Measurements from ENCODE around the gene POC1A. TPM values are rescaled to one million over a fixed set of nuclear protein-coding genes. Genes with fewer than 3 reads are reported as not detected.

Gene POC1A
- total and polyA plus RNA-seq, 9 of the 15 experiments (the other 6 are each of a cell fraction or from before 2014, with no cell fraction given), result 7.2 to 17.5 (median 12.1) TPM

DNA sequence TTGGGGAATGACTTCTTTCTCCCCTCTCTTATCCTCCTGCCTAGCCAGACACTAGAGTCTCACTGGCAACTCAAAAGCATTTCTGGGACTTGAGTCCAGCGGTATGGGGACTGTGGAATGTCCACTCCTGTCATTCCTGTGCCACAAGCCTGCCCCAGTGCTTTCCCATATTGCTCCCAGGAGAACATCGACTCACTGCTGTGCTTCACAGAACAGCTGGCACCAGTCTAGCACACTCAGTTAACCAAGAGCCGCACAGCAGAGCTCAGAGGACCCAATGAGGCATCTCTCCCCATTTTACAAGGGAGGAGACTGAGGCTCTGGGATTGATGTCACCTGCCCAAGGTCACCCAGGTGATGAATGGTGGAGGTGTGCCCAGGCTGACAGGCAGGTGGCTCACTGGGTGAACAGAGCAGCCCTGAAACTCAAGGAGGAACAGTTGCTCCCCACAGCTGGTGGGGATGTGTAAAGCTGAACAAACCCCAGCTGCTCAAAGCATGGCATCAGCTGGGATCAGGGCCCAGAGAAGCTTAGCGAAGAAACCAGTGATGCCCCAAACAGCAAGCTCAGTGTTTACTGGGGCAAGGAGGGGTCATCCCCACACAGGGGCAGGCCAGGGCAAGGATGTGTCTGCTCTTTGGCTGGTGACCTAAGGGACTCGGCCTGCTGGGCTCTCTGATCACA lies 62.5 kb downstream of the POC1A start (continued):
- no peak for TF ChIP-seq MED1 (CRISPR knock-in tag; IDR thresholded peaks at IDR 0.05; ENCODE audit: borderline replicate concordance)

DNA sequence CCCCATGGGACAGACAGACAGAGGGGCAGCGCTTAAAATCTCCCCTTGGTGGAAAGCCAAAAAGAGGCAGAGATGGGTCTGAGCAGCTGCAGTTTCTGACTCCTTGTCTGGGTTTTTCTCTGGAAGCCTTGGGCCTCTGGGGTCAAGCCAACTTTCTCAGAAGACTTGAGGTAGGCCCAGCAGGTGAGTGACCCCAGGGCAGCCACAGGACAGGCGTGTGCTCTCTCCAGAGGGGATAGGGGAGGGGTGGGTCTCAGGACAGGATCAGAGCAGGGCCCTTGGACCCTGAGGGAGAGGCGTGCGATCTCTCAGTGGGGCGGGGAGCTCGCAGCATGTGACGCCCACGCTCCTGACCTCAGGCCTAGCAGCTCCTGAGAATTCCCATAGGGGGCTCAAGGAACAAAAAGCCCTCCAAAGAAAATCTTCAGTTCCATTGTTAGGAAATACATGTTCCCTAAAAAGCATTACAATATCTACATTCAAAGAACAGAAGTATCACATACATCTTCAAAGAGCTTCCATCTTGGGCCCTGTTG lies 63.2 kb downstream of the POC1A start:
- POLR2A ChIA-PET, result interaction anchor here (0.5 to 0.8 kb wide), 2 partner anchors 11 to 14 kb away, joined by 3 to 4 read pairs; no protein-coding TSS in a partner anchor
- no peak overlapping the region for H3K27ac ChIP-seq (ENCODE audit: extremely low read depth, low read depth, low read length)
- intact Hi-C loops (cut with micrococcal nuclease) (no loop called here), in situ Hi-C loops (cut with MboI) (no loop called here)
- peak in 3 of 4 experiments; percentile 13 to 37 (median 23) for DNase-seq (ENCODE audit: extremely low read depth in 1 of 4, low spot score in 3 of 4)
- peaks cover 21 to 27% of the 10 kb centered on the region in 2 experiments for H3K4me1 ChIP-seq (replicated peaks in 1 of 2; ENCODE audit: control insufficient read depth in 2 of 2, insufficient read depth in 2 of 2, low read length in 2 of 2)
- no peak overlapping the region for H2AFZ ChIP-seq (ENCODE audit: low read depth, low read length)
- no peak for ATAC-seq
- no peaks in the 10 kb centered on the region for H4K20me1 ChIP-seq (replicated peaks; ENCODE audit: control insufficient read depth, insufficient read depth, low read length)
- no peaks in the 10 kb centered on the region for H3K27me3 ChIP-seq (ENCODE audit: control insufficient read depth in 2 of 2, insufficient read depth in 2 of 2, low read length in 2 of 2)
- H3K4me2 ChIP-seq (ENCODE audit: insufficient read depth, low read length), result no peak overlapping the region
- no peak for FAIRE-seq
- no peaks in the 10 kb centered on the region for H3K9me3 ChIP-seq (replicated peaks; ENCODE audit: control insufficient read depth, insufficient read depth, low read depth, low read length)
- no peaks in the 10 kb centered on the region for H3K79me2 ChIP-seq (ENCODE audit: control insufficient read depth, insufficient read depth, low read length)
- BruUV-seq (replicated peaks), result no TSS peak
- TF ChIP-seq EGR1 (conservative IDR thresholded peaks at IDR 0.05) (peak; percentile 48; the same call in 1 of the 2 replicates), THRAP3 (IDR thresholded peaks at IDR 0.05; ENCODE audit: borderline replicate concordance) (no peak)
- TF ChIP-seq, protein P1, sequence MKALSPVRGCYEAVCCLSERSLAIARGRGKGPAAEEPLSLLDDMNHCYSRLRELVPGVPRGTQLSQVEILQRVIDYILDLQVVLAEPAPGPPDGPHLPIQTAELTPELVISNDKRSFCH (CRISPR knock-in tag; IDR thresholded peaks at IDR 0.05), result no peak
- TF ChIP-seq, protein P1 (tag; IDR thresholded peaks at IDR 0.05), result no peak
- 68% methylated on average over 8 of the region's 8 CpGs for WGBS (ENCODE audit: insufficient coverage, low coverage, missing lambda C conversion rate)
- H3K9ac ChIP-seq (ENCODE audit: insufficient read depth in 1 of 2, low read depth in 2 of 2, low read length in 2 of 2), result peak overlapping the region in 1 of 2 experiments; percentile 75; a peak in 2 of 4 replicates
- H3K9me1 ChIP-seq (ENCODE audit: control insufficient read depth, insufficient read depth, low read length), result no peaks in the 10 kb centered on the region
- peaks cover 17% of the 10 kb centered on the region; the same call in 1 of the 3 replicates for H3K36me3 ChIP-seq (ENCODE audit: control insufficient read depth, insufficient read depth, low read length)
- CTCF ChIA-PET (ENCODE audit: low intra/inter-chr PET ratio), result no interaction called here
- H3K4me3 ChIP-seq, result no peak overlapping the region

Measured in K562 (cell line).